Panc1 (cell line): Measurements from ENCODE around the gene CLIP1. TPM values are rescaled to one million over a fixed set of nuclear protein-coding genes. Genes with fewer than 3 reads are reported as not detected.

ENCODE experiments used
- ATAC-seq: fragments of 200-7000 bp; cut with Tn5 transposase; 2 replicates; pipeline ENCODE4 v1.9.1; 2020; ENCODE audit warnings: mild to moderate bottlenecking, moderate library complexity
- BruUV-seq: library from RNA; stranded (reverse); fragments of 400-500 nt; replicated peaks from 2 replicates; lab custom pipeline; 2021; lab: Mats Ljungman, UMichigan
- CTCF ChIA-PET: fragments of 300-600 bp; sonication (Branson Sonifier 250); formaldehyde crosslinking; loops from one replicate; lab custom pipeline; 2022; ENCODE audit warnings: antibody characterized with exemption; lab: Charles Lee
- POLR2A ChIA-PET: fragments of 300-600 bp; sonication (Branson Sonifier 250); formaldehyde crosslinking; loops from one replicate; lab custom pipeline; 2022; ENCODE audit warnings: antibody characterized with exemption; lab: Charles Lee
- DNase-seq: peaks from one replicate; pipeline ENCODE4 v3.0.0-alpha.2; 2010; ENCODE audit warnings: low read depth, low spot score
- H3K27ac ChIP-seq: 2 replicates; pipeline ENCODE4 v1.5.1; 2011; ENCODE audit warnings: mild to moderate bottlenecking, low read length, inconsistent platforms
- H3K27me3 ChIP-seq: fragments of 200-500 bp; sonication (Bioruptor generic); 2 replicates; pipeline ENCODE4 v1.6.0; 2014; ENCODE audit warnings: low read length, inconsistent platforms; ENCODE audit not compliant: control insufficient read depth, insufficient read depth
- H3K36me3 ChIP-seq: fragments of 200-500 bp; sonication (Bioruptor generic); 2 replicates; pipeline ENCODE4 v1.5.1; 2014; ENCODE audit warnings: inconsistent platforms, mild to moderate bottlenecking, low read length, moderate library complexity; ENCODE audit not compliant: control insufficient read depth, insufficient read depth
- H3K4me1 ChIP-seq: 2 replicates; pipeline ENCODE4 v1.5.1; 2011; ENCODE audit warnings: inconsistent platforms, mild to moderate bottlenecking, low read length, moderate library complexity; ENCODE audit not compliant: control insufficient read depth, insufficient read depth
- H3K4me3 ChIP-seq, 2 experiments: 2 replicates each; pipeline ENCODE4 v1.5.1; 2011 to 2012; ENCODE audit warnings: low read depth in 2 of 2, low read length in 2 of 2, mild to moderate bottlenecking in 2 of 2, inconsistent platforms in 1 of 2, moderate library complexity in 1 of 2
- H3K9me3 ChIP-seq: fragments of 200-500 bp; sonication (Bioruptor generic); 2 replicates; pipeline ENCODE4 v1.5.1; 2014; ENCODE audit warnings: low read depth, mild to moderate bottlenecking, inconsistent platforms, low read length, moderate library complexity; ENCODE audit not compliant: control insufficient read depth, insufficient read depth
- CTCF ChIP-seq: fragments of 450-650 bp; IDR thresholded peaks from 2 replicates; pipeline ENCODE4 v1.5.1; 2017; ENCODE audit warnings: mild to moderate bottlenecking
- POLR2AphosphoS5 ChIP-seq: IDR thresholded peaks from 2 replicates; pipeline ENCODE4 v1.6.1; 2012; ENCODE audit warnings: mild to moderate bottlenecking, low read depth, low read length, moderate library complexity
- REST ChIP-seq, 2 experiments: IDR thresholded peaks; 2 replicates each; pipeline ENCODE4 v1.6.1; 2011 to 2012; ENCODE audit warnings: low read depth in 2 of 2, control low read depth in 1 of 2, low read length in 1 of 2, mild to moderate bottlenecking in 1 of 2, moderate library complexity in 1 of 2; ENCODE audit not compliant: insufficient read depth in 1 of 2
- SIN3A ChIP-seq: IDR thresholded peaks from 2 replicates; pipeline ENCODE4 v1.6.1; 2012; ENCODE audit warnings: low read depth, mild to moderate bottlenecking, low read length, moderate library complexity, borderline replicate concordance; ENCODE audit not compliant: insufficient read depth
- TCF7L2 ChIP-seq: IDR thresholded peaks from 2 replicates; pipeline ENCODE4 v1.6.1; 2011; ENCODE audit warnings: mild to moderate bottlenecking, low read depth, low read length, inconsistent platforms
- in situ Hi-C: cut with HindIII; loops from 2 replicates; pipeline ENCODE4 v1.10.0; 2016; ENCODE audit warnings: low sequenced_read_pairs, low pct_unique_long_range_greater_than_20kb
- intact Hi-C: fragments of 100-400 bp; cut with micrococcal nuclease; formaldehyde crosslinking; loops from one replicate; pipeline ENCODE4 v1.10.0; 2022; ENCODE audit not compliant: unreplicated experiment
- total RNA-seq: library from RNA; stranded (reverse); gene quantifications from one replicate; pipeline ENCODE4 v1.2.1, GENCODE V29; 2021; ENCODE audit not compliant: unreplicated experiment

CLIP1 gene
- total RNA-seq, 1 experiment from 2014 or later = 117 TPM

- no peak for ATAC-seq
- ChIA-PET POLR2A (interaction anchor here (0.6 kb wide), 1 partner anchor 19 kb away, joined by 3 read pairs; no protein-coding TSS in a partner anchor), CTCF (no interaction called here)
- H3K27ac ChIP-seq = no peak overlapping the region
- peaks cover 23% of the 10 kb centered on the region for H3K36me3 ChIP-seq
- intact Hi-C loops (no loop called here), in situ Hi-C loops (no loop called here)
- H3K9me3 ChIP-seq = no peaks in the 10 kb centered on the region
- TF ChIP-seq REST (IDR thresholded peaks at IDR 0.05; ENCODE audit: insufficient read depth in 1 of 2, low read depth in 2 of 2, low read length in 1 of 2) (no peak), CTCF (no peak), TCF7L2 (no peak), SIN3A (no peak), POLR2AphosphoS5 (no peak)
- no peaks in the 10 kb centered on the region for H3K4me1 ChIP-seq
- H3K27me3 ChIP-seq = no peaks in the 10 kb centered on the region
- no peak overlapping the region for H3K4me3 ChIP-seq
- BruUV-seq = no TSS peak
- DNase-seq = no peak
Observed at GRCh38 chr12:122308811-122309210, 113.7 kb downstream of the CLIP1 start.

GRCh38 chr12:122306407-122306806 is 116.1 kb downstream of the CLIP1 start:
- intact Hi-C loops = no loop called here
- peaks cover 23% of the 10 kb centered on the region for H3K36me3 ChIP-seq
- in situ Hi-C loops = no loop called here

More at GRCh38 chr12:122306407-122306806, 116.1 kb downstream of the CLIP1 start:
- no peak for DNase-seq
- H3K27me3 ChIP-seq = no peaks in the 10 kb centered on the region
- H3K27ac ChIP-seq = no peak overlapping the region
- ChIA-PET POLR2A (no interaction called here), CTCF (interaction anchor here (0.6 kb wide), 1 partner anchor 236 kb away, joined by 4 read pairs; no protein-coding TSS in a partner anchor)
- BruUV-seq = no TSS peak
- no peaks in the 10 kb centered on the region for H3K4me1 ChIP-seq
- TF ChIP-seq REST (IDR thresholded peaks at IDR 0.05; ENCODE audit: insufficient read depth in 1 of 2, low read depth in 2 of 2, low read length in 1 of 2) = no peak
- TF ChIP-seq TCF7L2 = no peak
- no peak for TF ChIP-seq SIN3A
- no peak for TF ChIP-seq POLR2AphosphoS5
- TF ChIP-seq CTCF = no peak; the same call in none of the 2 replicates
- H3K9me3 ChIP-seq = no peaks in the 10 kb centered on the region
- no peak overlapping the region for H3K4me3 ChIP-seq
- 0 out of 2 replicates have a peak, but pooled peaks have one; percentile 48 for ATAC-seq
